Parathyroid adenoma (tissue), 2 donors: ENCODE data around the gene PIP5K1C.
A peak's percentile ranks its signal among the peaks of the same experiment; 100 is the strongest.

Experiments
- H2AFZ ChIP-seq: fragments of 300-600 bp; sonication (generic); one replicate; pipeline ENCODE4 v1.7.0; 2017; ENCODE audit warnings: antibody characterized with exemption, mild to moderate bottlenecking
- H3K27ac ChIP-seq: fragments of 300-600 bp; sonication (generic); one replicate; pipeline ENCODE4 v1.7.0; 2017
- H3K27me3 ChIP-seq: fragments of 300-600 bp; sonication (generic); one replicate; pipeline ENCODE4 v1.7.0; 2017; ENCODE audit warnings: low read length; ENCODE audit not compliant: control insufficient read depth, insufficient read depth
- H3K36me3 ChIP-seq: fragments of 300-600 bp; sonication (generic); one replicate; pipeline ENCODE4 v1.7.0; 2017; ENCODE audit warnings: low read length; ENCODE audit not compliant: control insufficient read depth, insufficient read depth
- H3K4me1 ChIP-seq: fragments of 300-600 bp; sonication (generic); one replicate; pipeline ENCODE4 v1.7.0; 2017; ENCODE audit warnings: control low read depth
- H3K4me2 ChIP-seq: fragments of 300-600 bp; sonication (generic); one replicate; pipeline ENCODE4 v1.7.0; 2017; ENCODE audit warnings: low read length
- H3K4me3 ChIP-seq: fragments of 300-600 bp; sonication (generic); one replicate; pipeline ENCODE4 v1.7.0; 2017; ENCODE audit warnings: low read depth, low read length
- H3K79me2 ChIP-seq: fragments of 300-600 bp; sonication (generic); one replicate; pipeline ENCODE4 v1.7.0; 2017; ENCODE audit warnings: control low read depth
- H3K9ac ChIP-seq: fragments of 300-600 bp; sonication (generic); one replicate; pipeline ENCODE4 v1.7.0; 2017; ENCODE audit warnings: mild to moderate bottlenecking
- H3K9me3 ChIP-seq: fragments of 300-600 bp; sonication (generic); one replicate; pipeline ENCODE4 v1.7.0; 2017; ENCODE audit warnings: low read length; ENCODE audit not compliant: control insufficient read depth
- TF ChIP-seq, protein P1 (sequence below): fragments of 300-600 bp; sonication (generic); IDR thresholded peaks from one replicate; pipeline ENCODE4 v1.7.0; 2017; ENCODE audit warnings: antibody characterized with exemption, mild to moderate bottlenecking
- donor health status: primary hyperparathyroidism.

Gene PIP5K1C

DNA sequence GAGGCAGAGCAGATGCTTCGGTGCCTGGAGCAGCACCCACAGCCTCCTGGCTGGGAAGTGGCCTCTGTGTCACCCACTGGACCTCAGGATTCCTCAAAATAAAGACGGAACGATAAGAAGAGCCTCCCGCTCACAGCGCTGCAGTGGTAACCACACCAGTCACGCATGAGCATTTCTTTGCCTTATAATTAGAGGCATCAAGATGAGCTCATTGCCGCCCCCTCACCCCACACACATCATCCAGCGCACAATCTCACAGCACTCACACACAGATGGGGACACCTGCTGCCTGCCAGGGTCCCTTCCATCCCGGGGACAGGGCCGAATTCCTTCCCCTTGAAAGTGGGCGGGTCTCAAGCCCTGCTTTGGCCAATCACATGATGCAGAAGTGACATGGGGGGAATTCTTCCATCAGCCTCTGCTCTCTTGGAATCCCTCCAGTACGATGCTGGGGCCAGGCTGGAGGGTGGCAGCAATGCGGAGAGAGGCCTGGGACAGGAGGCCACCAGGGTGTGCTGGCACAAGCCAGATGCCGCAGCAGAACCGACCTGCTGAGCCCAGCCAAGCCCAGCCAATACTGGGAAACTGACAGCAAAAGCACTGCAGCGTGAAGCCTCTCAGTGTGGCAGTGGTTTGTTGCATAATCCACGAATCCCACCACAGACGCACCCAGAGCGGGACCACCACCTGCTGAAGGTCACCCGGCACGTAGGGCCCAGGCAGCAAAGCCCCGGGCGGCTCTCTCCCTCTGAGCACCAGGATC, 16.0 kb downstream of the PIP5K1C start:
- Histone ChIP-seq H3K27me3 (no peaks in the 10 kb centered on the region), H3K9ac (no peak overlapping the region), H3K4me2 (no peak overlapping the region), H3K36me3 (no peaks in the 10 kb centered on the region), H3K4me3 (no peak overlapping the region), H2AFZ (no peak overlapping the region), H3K9me3 (no peaks in the 10 kb centered on the region), H3K79me2 (peaks cover 57% of the 10 kb centered on the region), H3K27ac (no peak overlapping the region), H3K4me1 (peaks cover 5% of the 10 kb centered on the region)
- TF ChIP-seq, protein P1, sequence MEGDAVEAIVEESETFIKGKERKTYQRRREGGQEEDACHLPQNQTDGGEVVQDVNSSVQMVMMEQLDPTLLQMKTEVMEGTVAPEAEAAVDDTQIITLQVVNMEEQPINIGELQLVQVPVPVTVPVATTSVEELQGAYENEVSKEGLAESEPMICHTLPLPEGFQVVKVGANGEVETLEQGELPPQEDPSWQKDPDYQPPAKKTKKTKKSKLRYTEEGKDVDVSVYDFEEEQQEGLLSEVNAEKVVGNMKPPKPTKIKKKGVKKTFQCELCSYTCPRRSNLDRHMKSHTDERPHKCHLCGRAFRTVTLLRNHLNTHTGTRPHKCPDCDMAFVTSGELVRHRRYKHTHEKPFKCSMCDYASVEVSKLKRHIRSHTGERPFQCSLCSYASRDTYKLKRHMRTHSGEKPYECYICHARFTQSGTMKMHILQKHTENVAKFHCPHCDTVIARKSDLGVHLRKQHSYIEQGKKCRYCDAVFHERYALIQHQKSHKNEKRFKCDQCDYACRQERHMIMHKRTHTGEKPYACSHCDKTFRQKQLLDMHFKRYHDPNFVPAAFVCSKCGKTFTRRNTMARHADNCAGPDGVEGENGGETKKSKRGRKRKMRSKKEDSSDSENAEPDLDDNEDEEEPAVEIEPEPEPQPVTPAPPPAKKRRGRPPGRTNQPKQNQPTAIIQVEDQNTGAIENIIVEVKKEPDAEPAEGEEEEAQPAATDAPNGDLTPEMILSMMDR = no peak

GRCh38 chr19:3683405-3684053, 16.7 kb downstream of the PIP5K1C start:
- Histone ChIP-seq H3K9me3 (no peaks in the 10 kb centered on the region), H3K27ac (peak overlapping the region; percentile 44), H3K79me2 (peaks cover 62% of the 10 kb centered on the region), H3K9ac (no peak overlapping the region), H3K27me3 (no peaks in the 10 kb centered on the region), H3K4me3 (no peak overlapping the region), H2AFZ (no peak overlapping the region), H3K4me1 (peaks cover 5% of the 10 kb centered on the region), H3K36me3 (no peaks in the 10 kb centered on the region), H3K4me2 (no peak overlapping the region)
- TF ChIP-seq, protein P1 = no peak

DNA sequence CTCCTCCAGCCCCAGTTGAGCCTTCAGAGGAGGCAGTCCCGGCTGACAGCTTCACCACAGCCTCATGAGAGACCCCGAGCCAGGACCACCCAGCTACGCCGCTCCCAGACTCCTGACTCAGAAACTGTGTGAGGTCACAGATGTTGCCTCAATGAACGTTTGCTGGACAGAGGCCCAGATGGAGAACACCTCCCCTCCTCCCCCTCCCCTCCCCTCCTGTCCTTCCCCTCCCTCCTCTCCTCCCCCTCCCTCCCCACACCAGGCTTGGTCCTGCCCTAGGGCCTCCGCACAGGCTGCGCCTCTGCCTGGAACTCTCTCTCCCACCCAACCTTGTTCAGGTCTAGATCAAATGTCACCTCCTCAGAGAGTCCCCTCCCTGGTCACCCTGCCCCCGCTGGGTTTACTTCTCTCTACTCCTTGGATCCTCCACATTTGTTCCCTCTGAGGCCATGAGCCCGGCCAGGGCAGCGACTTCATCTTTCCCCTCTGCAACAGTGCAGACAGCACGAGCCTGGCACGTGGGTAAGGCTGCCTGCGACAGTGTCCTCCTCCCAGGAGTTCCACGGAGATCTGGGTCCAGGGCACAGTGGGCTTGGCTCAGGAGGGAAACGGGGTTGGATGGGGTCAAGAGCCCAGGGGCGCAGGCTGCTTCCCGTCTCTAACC, 17.4 kb downstream of the PIP5K1C start:
- H3K4me3 ChIP-seq = no peak overlapping the region
- no peak overlapping the region for H3K9ac ChIP-seq
- H3K27ac ChIP-seq = peak overlapping the region; percentile 44
- no peaks in the 10 kb centered on the region for H3K9me3 ChIP-seq
- no peaks in the 10 kb centered on the region for H3K27me3 ChIP-seq
- no peak overlapping the region for H2AFZ ChIP-seq
- TF ChIP-seq, protein P1 = no peak
- peaks cover 65% of the 10 kb centered on the region for H3K79me2 ChIP-seq
- H3K4me2 ChIP-seq = no peak overlapping the region
- H3K4me1 ChIP-seq = no peaks in the 10 kb centered on the region
- no peaks in the 10 kb centered on the region for H3K36me3 ChIP-seq

DNA sequence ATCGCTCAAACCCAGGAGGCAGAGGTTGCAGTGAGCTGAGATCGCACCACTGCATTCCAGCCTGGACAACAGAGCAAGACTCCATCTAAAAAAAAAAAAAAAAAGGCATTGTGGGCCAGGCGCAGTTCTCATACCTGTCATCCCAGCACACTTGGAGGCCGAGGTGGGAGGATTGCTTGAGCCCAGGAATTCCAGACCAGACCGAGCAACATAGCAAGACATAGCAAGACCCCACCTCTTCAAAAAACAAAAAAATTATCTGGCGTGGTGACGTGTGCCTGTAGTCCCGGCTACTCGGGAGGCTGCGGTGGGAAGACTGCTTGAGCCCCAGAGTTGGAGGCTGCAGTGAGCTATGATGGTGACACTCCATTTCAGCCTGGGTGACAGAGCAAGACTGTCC, 18.0 kb downstream of the PIP5K1C start:
- H3K27me3 ChIP-seq = no peaks in the 10 kb centered on the region
- no peak overlapping the region for H3K4me2 ChIP-seq
- no peak overlapping the region for H3K4me3 ChIP-seq
- H3K4me1 ChIP-seq = no peaks in the 10 kb centered on the region
- H2AFZ ChIP-seq = no peak overlapping the region
- H3K9me3 ChIP-seq = no peaks in the 10 kb centered on the region
- H3K36me3 ChIP-seq = no peaks in the 10 kb centered on the region
- TF ChIP-seq, protein P1 = no peak
- no peak overlapping the region for H3K27ac ChIP-seq
- H3K79me2 ChIP-seq = peaks cover 65% of the 10 kb centered on the region
- no peak overlapping the region for H3K9ac ChIP-seq
